GM19324 (cell line): ENCODE data around the gene CSTPP1.
"Not testable (repeated sequence)": the region's sequence is repeated elsewhere in the genome, so short reads cannot be mapped to it uniquely, and the experiment has no call there.

Experiments used
- ATAC-seq: cut with Tn5 transposase; IDR thresholded peaks from one replicate; pipeline ENCODE4 v1.9.1; 2021; ENCODE audit warnings: mild to moderate bottlenecking, moderate library complexity; ENCODE audit not compliant: unreplicated experiment, low FRiP score

CSTPP1 gene

GRCh38 chr11:47083913-47084312 lies 147.4 kb downstream of the CSTPP1 start:
- ATAC-seq = no peak

GRCh38 chr11:47087801-47088200 lies 151.2 kb downstream of the CSTPP1 start:
- no peak for ATAC-seq

GRCh38 chr11:47093541-47093940 lies 157.0 kb downstream of the CSTPP1 start:
- no peak for ATAC-seq

DNA sequence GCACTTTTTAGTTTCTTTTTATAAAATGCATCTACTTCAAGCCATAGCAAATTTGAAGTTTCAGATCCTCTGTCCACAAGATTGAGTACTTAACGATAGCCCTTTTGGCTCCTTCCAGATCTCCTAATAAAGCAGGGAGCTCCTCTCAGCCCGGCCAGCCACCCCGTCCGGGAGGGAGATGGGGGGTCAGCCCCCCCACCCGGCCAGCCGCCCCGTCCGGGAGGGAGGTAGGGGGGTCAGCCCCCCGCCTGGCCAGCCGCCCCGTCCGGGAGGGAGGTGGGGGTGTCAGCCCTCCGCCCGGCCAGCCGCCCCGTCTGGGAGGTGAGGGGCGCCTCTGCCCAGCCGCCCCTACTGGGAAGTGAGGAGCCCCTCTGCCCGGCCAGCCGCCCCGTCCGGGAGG lies 160.3 kb downstream of the CSTPP1 start:
- not testable (repeated sequence) for ATAC-seq

DNA sequence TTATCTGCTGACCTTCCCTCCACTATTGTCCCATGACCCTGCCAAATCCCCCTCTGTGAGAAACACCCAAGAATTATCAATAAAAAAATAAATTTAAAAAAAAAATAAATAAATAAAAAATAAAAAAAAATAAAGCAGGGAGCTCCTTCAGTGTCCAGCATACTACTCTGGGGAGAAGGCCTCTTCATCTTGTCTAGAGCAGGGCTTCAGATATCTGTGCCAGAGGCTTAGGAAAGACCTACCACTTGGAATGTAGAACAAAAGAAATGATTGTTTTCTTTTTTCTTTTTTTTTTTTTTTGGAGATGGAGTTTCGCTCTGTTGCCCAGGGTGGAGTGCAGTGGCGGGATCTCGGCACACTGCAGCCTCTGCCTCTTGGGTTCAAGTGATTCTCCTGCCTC lies 161.7 kb downstream of the CSTPP1 start:
- not testable (repeated sequence) for ATAC-seq

- no peak for ATAC-seq
Observed at GRCh38 chr11:47099214-47099917, 162.8 kb downstream of the CSTPP1 start.

DNA sequence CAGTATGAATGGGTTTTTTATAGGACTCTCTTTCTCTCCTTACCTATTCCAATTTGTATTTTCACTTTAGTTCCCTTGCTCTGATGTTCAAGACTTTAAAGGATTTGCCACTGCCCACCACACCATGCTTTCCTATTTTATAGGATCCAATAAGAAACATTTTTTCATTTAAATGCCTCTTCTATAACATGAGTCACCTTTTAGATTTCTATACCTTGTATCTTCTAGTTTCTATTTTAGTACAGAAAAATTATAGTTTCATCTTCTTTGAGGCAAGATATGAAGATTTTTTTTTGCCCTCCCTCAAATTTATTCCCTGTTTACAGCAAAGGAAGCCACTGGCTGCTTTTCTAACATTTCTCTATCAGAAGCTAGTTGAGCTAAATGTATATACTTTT lies 163.4 kb downstream of the CSTPP1 start:
- ATAC-seq = no peak

GRCh38 chr11:47101406-47101805 lies 164.8 kb downstream of the CSTPP1 start:
- ATAC-seq = no peak

GRCh38 chr11:47104261-47104950 lies 167.8 kb downstream of the CSTPP1 start:
- ATAC-seq = no peak

DNA sequence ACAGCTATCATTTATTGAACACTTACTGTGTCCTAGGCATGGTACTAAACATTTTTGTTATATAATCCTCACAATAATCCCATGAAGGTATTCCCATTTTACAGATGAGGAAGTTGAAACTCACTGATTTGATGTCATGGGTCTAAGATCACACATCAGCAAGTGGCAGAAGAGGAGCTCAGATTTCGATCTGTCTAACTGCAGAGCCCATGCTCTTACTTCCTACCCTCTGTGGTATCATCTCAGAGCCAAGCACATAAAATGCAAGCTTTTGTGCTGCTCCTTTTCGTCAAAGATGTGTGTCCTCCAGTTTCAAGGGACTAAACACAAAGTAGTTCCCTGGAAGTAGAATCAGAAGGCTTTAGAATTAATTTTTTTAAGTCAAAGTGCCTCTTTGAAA lies 169.0 kb downstream of the CSTPP1 start:
- ATAC-seq = no peak

DNA sequence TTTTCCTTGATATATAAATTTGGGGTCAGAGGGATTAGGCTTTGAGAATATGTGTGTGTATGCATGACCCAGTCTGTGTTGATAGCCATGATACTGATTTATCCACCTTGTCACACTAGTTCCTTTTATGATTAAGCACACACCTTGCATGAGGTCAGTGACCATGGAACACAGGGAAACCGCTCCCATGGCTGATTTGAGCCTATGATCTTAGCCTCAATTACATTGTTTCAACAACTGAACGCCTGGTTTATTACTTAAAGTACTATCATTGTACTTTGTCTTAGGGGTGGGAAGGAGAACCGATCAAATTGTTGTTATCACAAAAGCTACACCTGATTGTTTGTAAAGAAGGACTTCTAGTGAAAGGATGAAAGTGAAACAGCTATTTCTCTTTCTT lies 169.4 kb downstream of the CSTPP1 start:
- ATAC-seq = no peak

DNA sequence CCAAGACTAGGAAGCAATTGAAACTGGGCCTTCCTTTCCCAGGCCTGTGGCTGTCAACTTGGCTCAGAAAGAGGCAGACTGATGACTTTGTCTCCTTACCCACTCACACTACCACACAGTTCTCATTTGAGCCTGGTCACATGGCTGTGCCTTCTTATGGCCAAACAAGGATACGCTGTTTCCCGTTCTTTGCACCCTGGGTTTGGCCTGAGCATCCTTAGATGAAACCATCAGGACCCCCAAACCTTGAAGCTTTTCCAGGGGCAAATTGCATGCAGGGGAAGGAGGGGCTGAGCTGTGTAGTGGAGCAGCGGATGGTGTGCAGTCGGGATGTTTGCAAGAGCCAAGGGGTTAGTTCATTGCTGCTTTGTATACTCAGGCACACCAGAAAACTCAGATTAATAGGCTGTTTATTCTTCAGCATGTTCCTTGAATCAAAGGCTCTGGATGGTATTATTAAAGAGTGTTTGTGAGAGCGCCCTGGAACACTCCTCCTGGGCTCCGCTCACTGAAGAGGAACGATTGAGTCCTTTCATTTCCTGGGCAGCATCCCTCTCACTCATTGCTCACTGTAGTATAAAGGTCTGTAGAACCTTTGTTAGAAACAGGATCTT lies 170.3 kb downstream of the CSTPP1 start:
- no peak for ATAC-seq

- no peak for ATAC-seq
Observed at GRCh38 chr11:47107744-47108143, 171.2 kb downstream of the CSTPP1 start.

- ATAC-seq = no peak
Observed at GRCh38 chr11:47108214-47108613, 171.7 kb downstream of the CSTPP1 start.

DNA sequence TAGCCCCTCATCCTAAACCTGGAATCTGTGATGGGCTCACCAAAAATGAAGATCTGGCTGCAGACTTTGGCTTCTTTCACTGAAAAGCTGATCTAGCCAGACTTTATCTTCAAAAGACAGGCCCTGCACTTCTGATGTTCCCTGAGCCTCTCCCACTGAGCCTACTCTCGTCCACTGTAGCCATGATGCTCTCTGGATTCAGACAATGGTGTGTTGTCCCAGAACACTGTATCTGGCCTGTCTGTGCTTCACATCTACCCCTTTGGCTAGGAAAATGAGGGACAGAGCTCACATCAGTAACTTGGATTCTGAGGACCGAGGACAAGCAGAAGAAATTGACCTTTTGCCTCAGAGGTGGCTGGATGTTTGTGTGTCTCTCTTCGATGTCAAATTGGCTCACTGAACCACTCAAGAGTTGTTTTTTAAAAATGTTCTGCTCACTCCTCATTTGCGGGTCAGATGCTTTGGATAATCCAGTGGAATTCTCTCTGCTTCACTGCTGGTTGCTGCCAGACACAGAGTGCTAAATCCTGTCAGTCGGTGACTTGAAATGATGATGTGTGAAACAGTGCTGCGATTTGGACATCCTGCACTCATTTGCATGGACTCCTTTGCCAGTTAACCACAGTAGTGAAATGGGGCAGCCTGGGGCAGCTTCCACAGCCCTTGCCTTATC lies 172.6 kb downstream of the CSTPP1 start:
- no peak for ATAC-seq

DNA sequence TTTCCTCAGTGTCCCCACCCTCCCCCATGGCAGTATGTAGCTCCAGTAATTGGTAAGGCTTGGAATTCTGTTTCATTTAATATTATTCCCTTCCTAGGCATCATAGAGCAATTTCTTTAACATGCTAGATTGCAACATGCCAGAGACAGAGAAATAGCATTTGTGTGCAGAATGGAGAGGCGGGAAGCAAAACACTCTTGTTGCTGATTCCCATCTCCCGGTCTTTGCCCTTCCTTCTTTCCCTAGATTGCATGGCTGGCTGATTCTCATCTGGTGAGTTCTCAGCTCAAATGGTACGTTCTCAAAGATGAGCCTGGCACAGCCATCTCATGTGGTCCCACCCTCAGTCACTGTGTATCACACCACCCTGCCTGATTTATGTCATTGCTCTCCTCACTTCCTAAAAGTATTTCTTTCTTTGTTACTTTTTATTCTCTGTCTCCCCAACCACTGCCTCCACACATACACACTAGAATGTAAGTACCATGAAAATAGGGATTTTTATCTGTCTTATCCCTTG lies 173.2 kb downstream of the CSTPP1 start:
- ATAC-seq = no peak

DNA sequence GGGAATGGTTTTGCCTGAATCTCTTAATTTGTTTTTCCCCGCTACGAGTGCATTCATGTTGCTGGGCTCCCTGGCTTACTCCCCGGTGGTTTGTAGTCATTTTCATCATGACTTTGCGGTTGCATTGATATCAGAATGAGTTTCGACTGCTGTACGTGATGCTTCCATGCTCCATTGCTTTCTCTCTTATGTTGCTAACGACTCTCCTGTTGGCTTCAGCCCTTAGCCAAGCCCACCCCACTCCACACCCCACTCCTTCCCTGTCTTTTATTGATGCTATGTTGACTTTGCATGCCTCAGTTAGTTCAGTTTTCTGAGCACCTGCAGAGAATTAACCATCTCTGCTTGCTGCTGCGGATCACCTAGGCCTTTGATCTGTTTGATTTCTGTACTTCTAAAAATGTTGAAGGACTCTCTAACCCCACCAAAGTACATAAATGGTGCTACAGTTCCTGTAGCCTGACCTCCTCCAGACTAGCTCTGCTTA lies 174.8 kb downstream of the CSTPP1 start:
- ATAC-seq = no peak

DNA sequence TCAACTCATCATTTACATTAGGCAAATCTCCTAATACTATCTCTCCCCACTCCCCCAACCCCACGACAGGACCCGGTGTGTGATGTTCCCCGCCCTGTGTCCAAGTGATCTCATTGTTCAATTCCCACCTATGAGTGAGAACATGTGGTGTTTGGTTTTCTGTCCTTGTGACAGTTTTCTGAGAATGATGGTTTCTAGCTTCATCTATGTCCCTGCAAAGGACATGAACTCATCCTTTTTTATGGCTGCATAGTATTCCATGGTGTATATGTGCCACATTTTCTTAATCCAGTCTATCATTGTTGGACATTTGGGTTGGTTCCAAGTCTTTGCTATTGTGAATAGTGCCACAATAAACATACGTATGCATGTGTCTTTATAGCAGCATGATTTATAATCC lies 176.4 kb downstream of the CSTPP1 start:
- ATAC-seq = not testable (repeated sequence)

DNA sequence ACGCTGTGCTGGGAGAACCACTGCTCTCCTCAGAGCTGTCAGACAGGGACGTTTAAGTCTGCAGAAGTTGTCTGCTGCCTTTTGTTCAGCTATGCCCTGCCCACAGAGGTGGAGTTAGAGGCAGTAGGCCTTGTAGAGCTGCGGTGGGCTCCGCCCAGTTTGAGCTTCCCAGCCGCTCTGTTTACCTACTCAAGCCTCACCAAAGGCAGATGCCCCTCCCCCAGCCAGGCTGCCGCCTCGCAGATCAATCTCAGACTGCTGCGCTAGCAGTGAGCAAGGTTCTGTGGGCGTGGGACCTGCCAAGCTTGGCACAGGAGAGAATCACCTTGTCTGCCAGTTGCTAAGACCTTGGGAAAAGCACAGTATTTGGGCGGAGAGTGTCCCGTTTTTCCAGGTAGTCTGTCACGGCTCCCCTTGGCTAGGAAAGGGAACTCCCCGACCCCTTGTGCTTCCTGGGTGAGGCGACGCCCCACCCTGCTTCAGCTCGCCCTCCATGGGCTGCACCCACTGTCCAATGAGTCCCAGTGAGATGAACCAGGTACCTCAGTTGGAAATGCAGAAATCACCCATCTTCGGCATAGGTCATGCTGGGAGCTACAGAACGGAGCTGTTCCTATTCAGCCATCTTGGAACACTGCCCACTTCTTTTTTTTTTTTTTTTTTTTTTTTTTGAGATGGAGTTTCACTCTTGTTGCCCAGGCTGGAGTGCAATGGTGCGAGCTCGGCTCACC lies 182.6 kb downstream of the CSTPP1 start:
- not testable (repeated sequence) for ATAC-seq

- ATAC-seq = no peak
Observed at GRCh38 chr11:47121056-47121455, 184.5 kb downstream of the CSTPP1 start.
